ENCODE results near the gene ARL8A. TPM values are rescaled to one million over a fixed set of nuclear protein-coding genes. Genes with fewer than 3 reads are reported as not detected.
"Not testable (repeated sequence)": the region's sequence is repeated elsewhere in the genome, so short reads cannot be mapped to it uniquely, and the experiment has no call there.

The ARL8A gene
- total RNA-seq, 1 donor, result 28.5 TPM

DNA sequence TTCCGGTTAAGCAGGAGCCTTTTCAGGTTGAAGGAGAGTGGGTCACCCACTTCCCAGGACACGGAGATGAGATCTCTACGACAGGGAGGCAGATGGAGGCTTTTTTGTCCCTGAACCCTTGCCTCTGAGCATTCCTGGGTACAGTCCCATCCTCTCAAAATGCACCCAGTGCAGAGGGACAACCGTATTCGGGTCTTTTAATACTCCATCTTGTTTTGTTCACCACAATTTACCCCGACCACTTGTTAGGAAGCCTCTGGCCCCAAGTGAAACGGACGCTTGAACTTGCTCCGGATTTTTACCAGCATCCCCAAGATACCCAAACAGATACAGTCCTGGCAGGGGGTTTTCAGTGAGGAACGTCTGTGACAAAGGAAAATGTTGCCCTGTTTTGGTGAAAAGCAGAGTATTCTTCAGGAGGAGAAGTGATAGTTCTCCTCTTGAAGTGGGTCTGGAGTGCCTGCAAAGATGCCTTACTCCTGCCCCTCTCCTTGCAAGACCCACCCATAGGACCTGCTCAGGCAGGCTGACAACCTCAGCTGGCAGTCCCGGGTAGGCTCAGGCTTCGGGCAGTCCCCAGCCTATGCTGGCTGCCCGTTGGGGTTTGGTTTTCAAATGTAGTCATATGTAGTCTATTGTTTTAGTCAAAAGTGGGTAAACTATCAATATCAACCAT is 669 bp upstream of the ARL8A start:
- TF ChIP-seq, protein P1, sequence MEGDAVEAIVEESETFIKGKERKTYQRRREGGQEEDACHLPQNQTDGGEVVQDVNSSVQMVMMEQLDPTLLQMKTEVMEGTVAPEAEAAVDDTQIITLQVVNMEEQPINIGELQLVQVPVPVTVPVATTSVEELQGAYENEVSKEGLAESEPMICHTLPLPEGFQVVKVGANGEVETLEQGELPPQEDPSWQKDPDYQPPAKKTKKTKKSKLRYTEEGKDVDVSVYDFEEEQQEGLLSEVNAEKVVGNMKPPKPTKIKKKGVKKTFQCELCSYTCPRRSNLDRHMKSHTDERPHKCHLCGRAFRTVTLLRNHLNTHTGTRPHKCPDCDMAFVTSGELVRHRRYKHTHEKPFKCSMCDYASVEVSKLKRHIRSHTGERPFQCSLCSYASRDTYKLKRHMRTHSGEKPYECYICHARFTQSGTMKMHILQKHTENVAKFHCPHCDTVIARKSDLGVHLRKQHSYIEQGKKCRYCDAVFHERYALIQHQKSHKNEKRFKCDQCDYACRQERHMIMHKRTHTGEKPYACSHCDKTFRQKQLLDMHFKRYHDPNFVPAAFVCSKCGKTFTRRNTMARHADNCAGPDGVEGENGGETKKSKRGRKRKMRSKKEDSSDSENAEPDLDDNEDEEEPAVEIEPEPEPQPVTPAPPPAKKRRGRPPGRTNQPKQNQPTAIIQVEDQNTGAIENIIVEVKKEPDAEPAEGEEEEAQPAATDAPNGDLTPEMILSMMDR (IDR thresholded peaks at IDR 0.05; ENCODE audit: insufficient read depth, low read depth, low read length), result no peak
- DNase-seq (ENCODE audit: low read depth), result no peak
- H3K4me3 ChIP-seq (ENCODE audit: low read depth, low read length), result peak overlapping the region; percentile 88

DNA sequence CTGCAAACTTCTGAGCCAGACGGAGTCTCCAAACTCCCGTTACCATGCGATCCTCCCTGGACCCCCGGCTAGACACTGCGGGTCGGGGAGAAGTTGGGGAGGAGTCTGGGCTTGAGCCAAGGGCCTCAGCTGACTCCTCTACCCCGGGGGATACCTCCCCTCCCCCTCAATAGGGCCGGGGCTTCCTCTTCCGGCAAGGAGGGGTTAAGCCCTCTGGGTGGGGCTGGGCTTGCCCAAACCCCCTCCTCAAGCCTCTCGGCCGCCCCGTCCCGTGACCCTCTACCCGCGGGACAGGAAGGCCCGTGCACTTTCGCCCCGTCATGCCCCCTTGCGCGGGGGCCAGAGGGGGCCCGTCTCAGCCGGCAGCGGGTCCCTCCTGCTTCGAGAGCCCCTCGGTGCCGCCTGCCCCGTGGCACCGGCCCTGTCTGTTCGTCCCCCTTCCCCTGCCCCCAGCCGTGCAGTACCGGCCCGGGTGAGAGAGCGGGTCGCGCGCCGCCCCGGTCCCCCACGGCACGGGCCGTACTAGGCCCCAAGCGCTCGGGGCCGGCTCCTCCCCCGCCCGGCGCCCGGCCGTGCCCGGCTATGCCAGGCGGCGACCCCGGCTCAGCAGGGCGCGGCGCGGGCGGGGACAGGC is 652 bp downstream of the ARL8A start:
- DNase-seq (ENCODE audit: low read depth), result peak; percentile 37
- H3K4me3 ChIP-seq (ENCODE audit: low read depth, low read length), result peak overlapping the region; percentile 88
- TF ChIP-seq, protein P1 (IDR thresholded peaks at IDR 0.05; ENCODE audit: insufficient read depth, low read depth, low read length), result no peak

DNA sequence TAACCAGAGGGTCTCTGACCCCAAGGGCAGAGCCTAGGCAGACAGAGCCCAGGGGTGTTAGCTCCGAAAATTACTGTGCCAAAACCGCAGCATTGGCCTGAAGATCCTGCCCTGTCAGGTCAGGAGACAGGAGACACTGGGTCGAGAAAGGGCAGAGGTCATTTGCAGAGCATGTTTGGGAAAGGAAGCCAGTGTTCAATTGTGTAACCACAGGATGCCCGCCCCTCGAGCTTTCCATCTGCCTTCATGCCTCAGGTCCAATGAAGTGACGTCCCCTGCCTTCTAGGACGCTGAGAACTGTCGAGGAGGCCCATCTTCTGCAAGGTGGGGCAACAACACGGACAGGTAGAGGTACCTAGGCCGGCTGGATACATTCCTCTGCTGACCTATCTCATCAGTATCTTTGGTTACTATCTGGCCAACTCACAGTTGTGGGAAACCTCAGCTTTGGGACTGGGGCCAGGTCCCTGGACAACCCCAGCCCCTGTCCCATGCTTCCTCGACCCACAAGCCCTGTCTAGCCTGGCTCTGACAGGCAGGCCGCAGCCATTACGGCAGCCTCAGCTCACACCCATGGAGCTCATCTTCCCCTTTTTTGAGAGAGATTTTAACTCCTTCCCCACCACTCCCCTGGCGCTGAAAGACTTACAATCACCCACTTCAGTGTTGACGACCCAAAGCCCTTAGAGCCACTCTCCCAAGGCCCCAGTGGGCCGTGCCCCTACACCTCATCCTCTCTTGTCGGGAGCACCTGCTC is 1.3 kb downstream of the ARL8A start:
- DNase-seq (ENCODE audit: low read depth), result peak; percentile 45
- TF ChIP-seq, protein P1 (IDR thresholded peaks at IDR 0.05; ENCODE audit: insufficient read depth, low read depth, low read length), result no peak
- peak overlapping the region; percentile 88 for H3K4me3 ChIP-seq (ENCODE audit: low read depth, low read length)

DNA sequence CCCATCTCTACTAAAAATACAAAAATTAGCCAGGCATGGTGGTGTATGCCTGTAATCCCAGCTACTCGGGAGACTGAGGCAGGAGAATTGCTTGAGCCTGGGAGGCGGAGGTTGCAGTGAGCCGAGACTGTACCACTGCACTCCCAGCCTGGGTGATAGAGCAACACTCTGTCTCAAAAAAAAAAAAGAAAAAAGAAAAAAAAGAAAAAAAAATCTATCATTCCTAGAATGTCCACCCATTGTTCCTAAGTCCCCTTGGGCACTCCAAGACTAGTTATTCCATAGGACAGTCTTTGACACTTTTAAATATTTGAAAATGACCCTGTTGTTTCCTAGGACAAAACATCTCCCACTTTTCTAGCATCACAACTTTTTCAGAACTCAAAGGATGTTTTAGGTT is 3.1 kb downstream of the ARL8A start:
- DNase-seq (ENCODE audit: low read depth); H3K4me3 ChIP-seq (ENCODE audit: low read depth, low read length): not testable (repeated sequence)

DNA sequence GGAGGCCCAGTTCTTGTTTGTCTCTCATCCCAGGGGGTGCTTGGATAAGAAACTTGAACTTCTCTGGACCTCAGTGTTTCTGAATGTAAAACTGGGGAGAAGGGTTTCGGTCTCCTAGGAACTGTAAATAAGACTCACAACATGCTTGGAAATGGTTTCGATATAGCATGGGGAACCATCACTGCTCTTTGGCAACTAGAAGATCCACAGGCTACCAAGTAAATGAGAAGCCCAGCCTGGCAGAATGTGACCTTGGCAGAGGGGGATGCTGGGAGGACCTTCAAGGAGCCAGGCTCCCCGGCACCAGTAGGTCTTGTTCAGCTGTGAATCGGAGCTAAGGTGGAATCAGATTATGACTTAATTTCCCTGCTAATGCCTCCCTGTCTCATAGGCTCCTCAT is 3.7 kb downstream of the ARL8A start:
- DNase-seq (ENCODE audit: low read depth), result no peak
- no peak overlapping the region for H3K4me3 ChIP-seq (ENCODE audit: low read depth, low read length)
- TF ChIP-seq, protein P1 (IDR thresholded peaks at IDR 0.05; ENCODE audit: insufficient read depth, low read depth, low read length), result no peak

DNA sequence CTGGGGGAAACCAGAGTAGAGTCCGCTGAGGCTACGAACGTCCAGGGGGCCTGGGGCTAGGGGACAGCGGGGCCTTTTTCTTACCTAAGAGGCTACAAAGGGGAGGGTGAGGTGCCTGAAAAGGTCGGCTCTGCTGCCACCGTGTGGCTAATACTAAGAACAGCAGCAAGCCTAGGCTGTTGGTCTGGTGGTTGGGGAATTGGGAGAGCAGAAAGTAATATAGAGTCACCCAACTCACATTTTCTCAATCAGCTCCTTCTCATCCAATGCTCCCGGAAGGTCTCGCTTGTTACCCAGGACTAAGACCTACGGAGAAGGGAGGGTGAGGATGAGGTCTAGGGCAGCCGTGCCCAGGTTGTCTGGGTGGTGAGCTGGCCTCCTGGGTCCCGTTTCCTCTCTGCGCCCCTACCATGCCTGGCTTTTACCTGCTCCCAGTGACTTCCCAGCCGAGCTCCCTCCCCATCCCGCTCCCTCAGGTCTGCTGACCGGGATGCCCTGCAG is 9.3 kb downstream of the ARL8A start:
- TF ChIP-seq, protein P1 (IDR thresholded peaks at IDR 0.05; ENCODE audit: insufficient read depth, low read depth, low read length), result peak; percentile 77
- DNase-seq (ENCODE audit: low read depth), result peak; percentile 62
- H3K4me3 ChIP-seq (ENCODE audit: low read depth, low read length), result no peak overlapping the region

DNA sequence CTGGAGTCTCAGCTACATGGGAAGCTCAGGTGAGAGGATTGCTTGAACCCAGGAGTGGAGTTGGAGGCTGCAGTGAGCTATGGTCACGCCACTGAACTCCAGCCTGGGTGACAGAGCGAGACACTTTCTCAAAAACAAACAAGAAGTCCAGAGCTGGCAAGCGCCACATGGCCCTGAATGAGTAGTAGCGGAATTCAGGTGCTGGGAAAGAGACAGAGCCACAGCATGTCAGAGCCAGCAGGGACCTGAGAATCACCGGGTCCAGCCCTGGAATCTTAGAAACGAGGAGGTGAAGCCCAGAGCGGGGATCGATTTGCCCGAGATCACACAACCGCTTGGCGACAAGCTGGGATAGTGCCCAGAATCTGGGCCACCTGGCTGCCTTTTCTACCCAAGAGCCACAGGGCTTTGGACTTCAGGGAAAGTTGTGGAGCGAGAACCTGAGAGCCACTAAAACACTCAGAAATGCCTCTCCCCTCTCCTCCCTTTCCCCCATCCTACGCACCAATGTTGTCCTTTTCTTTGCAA is 9.8 kb downstream of the ARL8A start:
- no peak for DNase-seq (ENCODE audit: low read depth)
- TF ChIP-seq, protein P1 (IDR thresholded peaks at IDR 0.05; ENCODE audit: insufficient read depth, low read depth, low read length), result no peak

More for the DNA sequence above, 9.8 kb downstream of the ARL8A start:
- H3K4me3 ChIP-seq (ENCODE audit: low read depth, low read length), result no peak overlapping the region
